RWPE1 (cell line): Measurements from ENCODE around the gene CDK14.
"Not testable (repeated sequence)": the region's sequence is repeated elsewhere in the genome, so short reads cannot be mapped to it uniquely, and the experiment has no call there.

Experiments used
- CTCF ChIA-PET: fragments of 350-600 bp; sonication (Branson Sonifier 250); formaldehyde crosslinking; extraction: SDS; loops from one replicate; lab custom pipeline; 2021; lab: Yijun Ruan, JAX
- POLR2A ChIA-PET: fragments of 400-600 bp; formaldehyde crosslinking; extraction: SDS; loops from one replicate; lab custom pipeline; 2020; ENCODE audit warnings: antibody characterized with exemption; ENCODE audit not compliant: low non-redundant PET; lab: Yijun Ruan, JAX
- DNase-seq: peaks from one replicate; pipeline ENCODE4 v3.0.0; 2012; ENCODE audit warnings: low spot score
- H3K27ac ChIP-seq: fragments of 450-650 bp; 2 replicates; pipeline ENCODE4 v1.5.1; 2017
- CTCF ChIP-seq: fragments of 450-650 bp; conservative IDR thresholded peaks from 2 replicates; pipeline ENCODE4 v1.5.1; 2017; ENCODE audit warnings: low read depth, mild to moderate bottlenecking

The CDK14 gene

GRCh38 chr7:90768301-90768700, 172.2 kb downstream of the CDK14 start:
- no peak overlapping the region for H3K27ac ChIP-seq
- no peak for DNase-seq
- POLR2A ChIA-PET: no interaction called here
- CTCF ChIA-PET: no interaction called here
- TF ChIP-seq CTCF: no peak

- DNase-seq: no peak
- CTCF ChIA-PET: no interaction called here
- TF ChIP-seq CTCF: no peak
- POLR2A ChIA-PET: no interaction called here
- no peak overlapping the region for H3K27ac ChIP-seq
These were observed 172.9 kb downstream of the CDK14 start for GRCh38 chr7:90769036-90769435.

- DNase-seq, POLR2A ChIA-PET, H3K27ac ChIP-seq: not testable (repeated sequence)
- CTCF ChIA-PET: interaction anchor here (0.6 kb wide), 1 partner anchor 459 kb away, joined by 3 read pairs; no protein-coding TSS in a partner anchor
These were observed 173.4 kb downstream of the CDK14 start for GRCh38 chr7:90769566-90769965.

- no peak overlapping the region for H3K27ac ChIP-seq
- no peak for TF ChIP-seq CTCF
- ChIA-PET POLR2A (no interaction called here), CTCF (no interaction called here)
- DNase-seq: no peak
These were observed 175.2 kb downstream of the CDK14 start for GRCh38 chr7:90771281-90771680.

- no peak overlapping the region for H3K27ac ChIP-seq
- CTCF ChIA-PET: no interaction called here
- DNase-seq: no peak
- POLR2A ChIA-PET: no interaction called here
- TF ChIP-seq CTCF: no peak
These were observed 176.3 kb downstream of the CDK14 start for GRCh38 chr7:90772410-90772809.

GRCh38 chr7:90773269-90773668, 177.1 kb downstream of the CDK14 start:
- CTCF ChIA-PET: no interaction called here
- DNase-seq: no peak
- no peak overlapping the region for H3K27ac ChIP-seq
- POLR2A ChIA-PET: no interaction called here
- no peak for TF ChIP-seq CTCF

- ChIA-PET POLR2A (no interaction called here), CTCF (no interaction called here)
- TF ChIP-seq CTCF: no peak
- no peak overlapping the region for H3K27ac ChIP-seq
- no peak for DNase-seq
These were observed 178.6 kb downstream of the CDK14 start for GRCh38 chr7:90774706-90775105.
